Raji (cell line): ENCODE measurements around the gene MAMSTR.

Experiments used
- POLR2A ChIP-seq: IDR thresholded peaks from 2 replicates; pipeline ENCODE4 v1.6.1; 2011; ENCODE audit warnings: low read depth, low read length, control low read depth; ENCODE audit not compliant: insufficient read depth

The MAMSTR gene

DNA sequence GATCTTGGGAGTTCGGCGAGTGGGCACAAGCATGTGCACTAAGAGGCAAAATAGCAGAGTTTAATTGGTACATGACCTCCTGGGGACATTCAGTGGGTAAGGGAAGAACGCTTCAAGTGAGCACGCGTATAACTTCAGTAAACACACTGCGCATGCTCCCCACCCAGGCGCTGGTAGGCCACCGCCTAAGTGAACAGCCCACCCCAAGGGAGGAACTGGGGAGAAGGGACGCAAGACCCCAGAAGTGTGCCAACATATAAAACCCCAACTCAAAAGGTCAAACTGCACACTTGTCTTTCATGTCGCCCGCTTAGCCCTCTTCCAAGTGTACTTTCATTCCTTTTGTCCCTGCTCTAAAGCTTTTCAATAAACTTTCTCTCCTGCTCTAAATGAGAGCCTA, 36.2 kb downstream of the MAMSTR start:
- TF ChIP-seq POLR2A, result no peak

DNA sequence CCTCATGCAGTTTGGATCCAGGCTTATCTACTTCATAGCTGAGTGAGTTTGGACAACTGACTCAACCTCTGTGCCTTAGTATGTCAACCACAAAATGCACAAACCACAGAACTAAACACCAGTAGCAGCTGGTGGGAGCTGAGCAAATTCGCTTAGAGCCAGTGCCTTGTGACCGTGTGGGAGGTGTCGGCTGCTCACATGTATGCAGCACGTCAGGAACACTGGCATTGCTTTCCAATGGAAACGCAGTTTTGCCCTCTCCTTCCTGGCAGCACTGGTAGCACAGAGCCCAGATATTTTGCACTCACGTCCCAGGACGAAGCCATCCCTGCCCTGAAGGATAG, 38.4 kb downstream of the MAMSTR start:
- no peak for TF ChIP-seq POLR2A

DNA sequence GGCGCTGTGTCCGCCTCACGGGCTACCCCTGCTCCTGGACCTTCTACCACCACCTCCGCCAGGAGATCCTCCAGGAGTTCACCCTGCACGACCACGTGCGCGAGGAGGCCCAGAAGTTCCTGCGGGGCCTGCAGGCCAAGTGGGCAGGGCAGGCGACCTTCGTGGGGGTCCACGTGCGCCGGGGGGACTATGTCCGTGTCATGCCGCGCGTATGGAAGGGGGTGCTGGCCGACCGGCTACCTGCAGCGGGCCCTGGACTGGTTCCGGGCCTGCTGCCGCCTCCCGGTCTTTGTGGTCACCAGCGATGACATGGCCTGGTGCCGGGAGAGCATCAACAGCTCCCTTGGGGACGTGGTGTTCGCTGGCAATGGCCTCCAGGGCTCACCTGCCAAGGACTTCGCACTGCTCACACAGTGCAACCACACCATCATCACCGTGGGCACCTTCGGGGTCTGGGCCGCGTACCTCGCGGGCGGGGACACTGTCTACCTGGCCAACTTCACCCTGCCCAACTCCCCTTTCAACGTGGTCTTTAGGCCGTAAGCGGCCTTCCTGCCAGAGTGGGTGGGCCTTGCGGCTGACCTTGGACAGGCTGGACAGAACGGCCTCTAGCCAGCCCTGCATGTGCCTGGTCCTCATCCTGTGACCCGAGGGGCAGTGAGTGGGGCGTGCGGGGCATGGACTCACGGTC, 38.9 kb downstream of the MAMSTR start:
- no peak for TF ChIP-seq POLR2A

DNA sequence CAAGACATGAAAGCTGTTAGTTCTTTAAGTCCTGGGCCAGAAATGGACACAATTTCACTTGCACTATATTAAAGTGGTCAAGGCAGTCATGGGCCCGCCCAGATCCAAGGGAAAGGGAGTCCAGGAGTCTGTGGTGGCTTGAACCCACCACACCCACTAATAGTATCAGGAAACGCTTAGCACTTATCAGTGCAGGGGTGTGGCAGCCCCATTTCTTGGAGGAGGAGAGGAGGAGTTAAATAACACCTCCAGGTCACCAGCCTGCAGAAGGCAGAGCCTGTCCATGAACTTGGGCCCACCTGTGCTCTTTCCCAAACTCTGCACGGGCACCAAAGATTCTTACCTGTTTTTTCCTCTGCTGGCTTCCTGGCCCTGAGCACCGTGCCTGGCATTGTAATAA, 41.3 kb downstream of the MAMSTR start:
- TF ChIP-seq POLR2A, result no peak

DNA sequence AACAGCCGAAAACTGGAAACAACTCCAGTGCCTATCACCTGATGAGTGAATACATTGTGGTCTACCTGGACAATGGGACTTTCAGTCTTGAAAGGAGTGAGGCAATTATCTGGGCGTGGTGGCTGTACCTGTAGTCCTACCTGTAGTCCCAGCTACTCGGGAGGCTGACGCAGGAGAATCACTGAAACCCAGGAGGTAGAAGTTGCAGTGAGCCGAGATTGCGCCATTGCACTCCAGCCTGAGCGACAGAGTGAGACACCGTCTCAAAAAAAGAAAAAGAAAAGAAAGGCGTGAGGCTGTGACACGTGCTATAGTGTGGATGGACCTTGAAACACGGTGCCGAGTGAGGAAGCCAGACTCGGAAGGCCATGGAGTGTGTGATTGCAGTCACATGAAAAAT, 42.6 kb downstream of the MAMSTR start:
- TF ChIP-seq POLR2A, result no peak

DNA sequence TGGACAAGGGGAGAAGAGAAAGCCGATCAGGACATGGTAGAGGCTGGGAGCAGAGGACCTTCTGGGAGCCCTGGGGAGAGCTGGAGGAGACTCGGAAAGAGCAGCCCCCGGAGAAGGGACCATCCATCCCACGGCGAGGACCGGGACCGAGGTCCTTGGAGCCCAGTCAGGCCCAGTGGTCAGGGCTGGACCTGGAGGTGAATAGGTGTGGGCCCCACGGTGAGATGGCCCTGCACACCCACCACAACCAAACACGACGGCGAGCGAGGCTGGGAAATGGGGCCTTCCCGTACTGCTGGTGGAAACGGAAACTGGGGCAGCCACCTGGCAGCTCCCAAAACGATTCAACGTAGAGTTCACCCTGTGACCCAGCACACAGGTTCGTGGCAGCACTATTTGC, 43.0 kb downstream of the MAMSTR start:
- no peak for TF ChIP-seq POLR2A

DNA sequence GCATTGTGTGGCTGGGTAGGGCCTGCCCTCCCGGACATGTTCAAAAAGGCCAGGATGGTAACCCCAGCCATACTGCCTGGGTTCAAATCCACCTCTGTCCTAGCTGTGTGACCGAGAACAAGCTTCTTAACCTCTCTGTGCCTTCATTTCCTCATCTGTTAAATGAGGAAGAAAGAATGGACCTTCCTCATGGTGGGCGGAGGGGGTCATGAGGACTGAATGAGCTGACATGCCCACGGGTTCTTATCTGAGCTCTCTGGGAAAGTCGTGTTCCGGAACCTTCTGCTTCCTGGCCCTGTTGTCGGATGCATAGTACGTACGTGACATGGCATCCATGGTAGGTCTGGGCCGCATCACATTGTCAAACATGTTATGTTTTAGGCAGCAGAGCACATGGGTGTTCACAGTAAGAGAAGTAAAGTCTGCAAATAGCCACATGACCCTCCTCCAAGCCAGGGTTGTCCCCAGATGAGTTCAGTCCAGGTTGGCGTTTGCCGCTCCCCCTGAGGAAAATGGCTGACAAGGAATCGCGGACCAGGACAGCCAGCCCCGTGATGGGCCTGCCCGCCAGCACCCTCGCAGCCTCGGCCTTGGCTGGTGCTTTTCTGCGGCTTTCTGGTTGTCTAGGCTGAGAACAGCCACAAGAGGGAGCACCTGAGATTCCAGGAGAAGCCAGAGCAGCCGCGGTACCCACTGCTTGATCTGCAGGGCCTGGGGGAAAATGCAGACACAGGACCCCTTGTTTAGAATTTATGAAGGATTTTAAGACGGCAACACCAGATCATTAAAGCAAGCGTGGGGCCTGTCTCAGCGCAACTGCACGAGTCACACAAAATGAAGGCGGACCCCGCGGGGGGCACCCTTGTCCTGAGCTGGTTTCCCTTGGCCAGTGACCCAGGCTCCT, 44.4 kb downstream of the MAMSTR start:
- no peak for TF ChIP-seq POLR2A

DNA sequence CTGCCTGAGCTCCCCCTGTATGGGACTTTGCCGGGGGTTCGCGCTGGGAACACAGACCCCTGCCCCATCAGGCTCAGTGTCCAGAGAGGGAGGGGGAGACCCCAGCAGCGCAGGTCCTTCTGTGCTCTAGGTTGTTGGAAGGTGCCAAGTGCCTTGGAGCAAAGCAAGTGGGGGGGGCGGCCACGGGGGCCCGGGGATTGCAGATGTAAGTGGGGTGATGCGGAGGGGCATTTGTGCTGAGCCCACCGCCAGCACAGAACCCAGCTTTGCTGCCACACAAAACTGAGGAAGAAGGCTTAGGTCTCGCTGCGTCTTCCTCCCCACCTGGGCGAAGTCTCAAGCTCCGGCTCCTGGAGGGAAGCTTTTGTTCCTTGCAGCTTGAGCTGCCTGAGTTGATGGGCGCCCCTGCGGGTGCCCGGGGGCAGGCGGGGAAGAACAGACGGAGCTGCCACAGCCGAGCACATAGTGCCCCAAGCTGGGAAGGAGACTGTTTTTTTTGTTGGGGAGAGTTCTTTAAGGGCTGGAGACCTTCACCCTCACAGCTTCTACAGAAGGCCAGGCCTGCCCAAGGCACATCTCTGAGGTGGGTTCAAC, 45.2 kb downstream of the MAMSTR start:
- no peak for TF ChIP-seq POLR2A

DNA sequence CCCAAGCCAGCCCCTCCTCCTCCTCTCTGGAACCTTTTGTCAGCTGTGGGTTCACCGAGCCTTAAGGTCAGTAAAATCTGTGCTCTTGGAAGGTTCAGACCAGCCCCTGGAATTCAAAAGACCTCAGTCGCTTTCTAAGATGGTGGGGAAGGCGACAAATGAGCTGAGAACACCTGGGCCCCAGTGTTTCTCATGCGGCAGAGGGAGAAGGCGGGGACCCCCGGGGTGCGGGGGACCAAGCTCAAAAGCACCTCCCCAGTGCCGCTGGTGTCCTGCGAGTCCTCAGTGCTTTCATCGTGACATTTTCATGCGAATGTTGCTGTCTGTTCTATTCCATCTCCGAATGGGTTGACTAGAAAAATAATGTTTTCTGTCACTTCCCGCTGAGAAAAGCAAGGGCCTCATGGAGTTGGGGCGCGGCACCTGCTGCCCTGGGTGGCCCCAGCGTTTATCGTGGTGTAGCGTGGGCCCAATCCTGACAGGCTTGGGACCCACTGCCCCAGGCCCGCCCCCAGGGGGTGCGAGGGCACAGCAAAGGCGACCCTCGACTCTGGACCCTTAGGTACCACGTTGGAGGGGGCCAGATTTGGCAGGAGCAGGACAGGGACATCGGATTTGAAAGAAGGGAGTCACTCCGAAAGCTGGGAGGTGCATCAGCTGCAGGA, 46.0 kb downstream of the MAMSTR start:
- no peak for TF ChIP-seq POLR2A

DNA sequence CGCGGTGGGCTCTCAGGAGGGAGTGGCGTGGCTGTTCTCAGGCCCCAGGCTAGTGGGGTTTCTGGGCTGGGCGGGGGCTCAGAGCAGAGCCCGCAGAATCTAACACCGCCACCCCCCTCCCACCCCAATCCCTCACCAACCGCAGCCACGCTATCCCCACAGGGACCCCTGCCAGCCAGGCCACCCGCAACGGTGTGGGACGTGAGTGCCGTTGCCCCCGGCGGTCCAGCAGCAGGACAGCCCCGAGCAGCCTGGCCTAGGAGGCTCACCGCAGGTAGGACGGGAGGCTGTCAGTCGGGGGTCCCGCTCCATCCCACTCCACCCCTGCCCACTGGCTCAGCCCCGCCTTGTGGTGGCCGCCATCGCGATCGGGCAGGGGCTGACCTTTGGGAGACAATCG, 46.5 kb downstream of the MAMSTR start, which contains the start of gene NTN5:
Gene NTN5, minus strand, starts transcription at position 24 of the 400 bp plus-strand sequence. CDS start 2,031 bp downstream, outside the sequence.
- TF ChIP-seq POLR2A, result no peak

DNA sequence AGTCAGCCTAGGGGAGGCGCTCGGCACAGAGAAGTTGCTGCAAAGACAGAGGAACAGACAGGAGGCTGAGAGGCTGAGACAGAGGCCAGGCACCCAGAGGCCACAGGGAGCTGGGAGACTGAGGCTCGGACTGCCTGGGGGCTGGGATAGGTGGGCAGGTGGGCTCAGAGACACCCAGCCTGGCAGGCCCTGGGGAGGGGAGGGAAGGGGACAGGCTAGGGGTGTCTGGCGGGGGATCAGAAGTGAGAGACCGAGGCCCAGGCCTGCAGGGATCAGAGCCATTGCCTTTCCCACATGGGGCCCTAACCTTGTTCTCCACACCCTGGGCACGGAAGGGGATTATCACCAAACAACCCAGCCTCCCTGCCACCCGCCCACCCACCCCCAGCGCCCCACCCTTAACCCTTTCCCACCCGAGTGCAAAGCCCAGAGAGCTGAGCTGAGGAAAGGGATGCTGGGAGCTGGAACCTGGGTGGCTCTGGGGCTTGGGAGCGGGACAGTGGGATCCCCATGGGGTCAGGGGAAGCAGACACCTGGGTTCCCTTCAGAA, 48.0 kb downstream of the MAMSTR start:
- TF ChIP-seq POLR2A, result no peak

DNA sequence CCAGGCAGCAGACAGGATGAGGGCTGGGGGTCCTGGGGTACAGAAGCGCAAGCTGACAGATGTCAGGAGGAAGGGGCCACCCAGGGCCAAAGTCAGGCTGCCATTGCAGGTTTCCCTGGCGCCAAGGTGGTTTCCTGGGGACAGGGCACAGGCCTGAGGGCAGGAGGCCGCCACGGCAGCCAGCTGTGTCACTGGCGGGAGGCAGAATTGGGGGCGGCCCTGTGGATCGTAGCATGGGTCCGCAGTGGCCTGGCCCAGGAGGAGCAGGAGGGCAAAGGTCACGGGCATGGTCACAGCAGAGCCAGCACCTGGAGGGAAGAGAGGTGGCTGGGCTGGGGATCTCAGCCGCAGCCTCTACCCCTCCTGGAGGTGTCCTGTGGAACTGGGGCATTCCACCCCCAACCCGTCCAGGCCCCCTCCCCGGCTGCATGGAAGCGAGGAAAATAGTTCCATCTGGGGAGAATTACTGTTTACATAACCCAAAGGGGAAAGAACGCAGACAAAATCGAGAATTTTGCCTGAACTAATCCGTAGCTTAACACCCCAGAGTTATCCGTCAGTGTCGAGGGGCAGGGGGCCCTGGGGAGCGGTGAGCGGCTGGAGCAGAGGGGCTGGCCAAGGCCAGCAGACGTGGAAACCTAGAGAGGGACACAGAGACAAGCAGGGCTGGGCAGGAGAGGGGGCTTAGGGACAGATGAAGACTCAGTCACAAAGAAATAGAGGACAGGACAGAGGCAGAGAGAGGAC, 48.7 kb downstream of the MAMSTR start:
- TF ChIP-seq POLR2A, result no peak

DNA sequence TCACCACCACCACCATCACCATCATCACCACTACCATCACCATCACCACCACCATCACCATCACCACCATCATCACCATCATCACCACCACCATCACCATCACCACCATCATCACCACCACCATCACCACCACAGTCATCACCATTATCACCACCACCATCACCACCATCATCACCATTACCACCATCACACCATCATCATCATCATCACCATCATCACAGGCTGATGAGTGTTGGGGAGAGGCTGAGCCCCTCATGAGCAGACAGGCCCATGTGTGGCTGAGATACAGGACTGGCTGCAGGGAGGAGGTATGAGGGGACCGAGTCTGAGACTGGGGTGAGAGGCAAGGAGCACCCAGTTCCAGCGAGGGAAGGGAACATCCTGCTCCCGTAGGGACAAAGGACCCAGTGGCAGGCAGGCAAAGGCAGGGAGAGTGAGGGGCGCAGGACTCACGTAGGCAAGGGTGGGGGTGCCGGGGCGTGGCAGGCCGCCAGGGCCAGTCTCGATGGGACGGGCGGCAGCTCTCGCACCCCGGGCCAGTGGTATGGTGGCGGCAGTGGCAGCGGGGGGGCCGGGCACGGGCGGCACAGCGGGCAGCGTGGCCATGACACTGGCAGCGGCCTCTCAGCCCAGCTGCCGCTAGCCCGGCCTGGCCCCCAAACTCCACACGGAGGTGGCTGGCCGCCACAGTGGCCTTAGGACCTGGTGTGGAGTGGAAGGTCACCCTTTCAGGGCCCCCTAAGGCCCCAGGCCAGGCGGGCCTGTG, 49.4 kb downstream of the MAMSTR start:
- no peak for TF ChIP-seq POLR2A

DNA sequence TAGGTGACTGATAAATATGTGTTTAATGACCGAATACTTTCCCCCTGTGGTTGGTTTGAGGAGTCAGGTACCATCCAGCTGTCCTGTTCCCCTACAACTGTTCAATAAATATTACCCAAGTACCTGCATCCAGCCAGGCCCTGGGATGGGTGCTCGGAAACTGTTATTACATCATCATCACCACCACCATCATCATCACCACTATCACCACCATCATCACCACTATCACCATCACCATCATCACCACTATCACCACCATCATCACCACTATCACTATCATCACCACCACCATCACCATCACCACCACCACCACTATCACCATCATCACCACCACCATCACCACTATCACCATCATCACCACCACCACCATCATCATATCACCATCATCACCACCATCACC, 50.8 kb downstream of the MAMSTR start:
- TF ChIP-seq POLR2A, result no peak
